Measurements from ENCODE around the gene ITGA11.
A peak's percentile ranks its signal among the peaks of the same experiment; 100 is the strongest.
"Not testable (repeated sequence)": the region's sequence is repeated elsewhere in the genome, so short reads cannot be mapped to it uniquely, and the experiment has no call there.

ITGA11 gene

DNA sequence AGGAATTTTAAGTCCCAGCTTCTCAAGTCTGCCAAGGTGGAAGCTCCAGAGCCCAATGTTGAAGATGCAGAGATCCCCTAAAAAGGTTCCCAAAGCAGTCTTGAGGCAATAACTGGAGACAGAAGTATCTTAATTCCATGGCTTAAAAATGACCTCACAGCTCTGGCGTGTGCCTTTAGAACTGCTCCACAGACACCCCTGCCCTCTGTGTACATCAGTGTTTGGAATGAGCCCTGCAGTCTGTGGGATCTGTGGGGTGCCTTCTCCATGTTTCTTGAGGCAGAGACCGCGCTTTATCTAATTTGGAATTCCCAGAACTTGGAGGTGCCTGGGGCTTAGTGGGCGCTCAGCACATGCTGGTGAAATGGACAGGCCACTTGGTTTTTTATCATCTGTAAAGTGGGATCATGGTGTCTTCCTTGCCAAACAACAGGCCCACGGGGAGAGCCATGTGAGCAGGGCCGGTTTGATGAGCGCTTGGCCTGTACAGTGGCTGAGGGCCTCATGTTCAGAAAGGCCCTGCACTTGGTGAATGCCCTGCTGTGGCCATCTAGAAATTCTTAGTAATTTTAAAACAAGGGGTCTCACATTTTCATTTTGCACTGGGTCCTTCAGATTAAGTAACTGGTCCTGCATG, 7.1 kb downstream of the ITGA11 start:
- Histone ChIP-seq H3K36me3 (ENCODE audit: insufficient read depth, insufficient read length, low read length) (peaks cover 4% of the 10 kb centered on the region), H3K4me3 (ENCODE audit: insufficient read length, low read depth) (no peak overlapping the region), H3K4me1 (ENCODE audit: insufficient read depth, insufficient read length) (peaks cover 8% of the 10 kb centered on the region), H3K27me3 (ENCODE audit: insufficient read depth, insufficient read length) (peaks cover 17% of the 10 kb centered on the region), H3K9ac (ENCODE audit: insufficient read length, low read depth) (no peak overlapping the region), H3K9me3 (ENCODE audit: insufficient read depth, low read length) (no peaks in the 10 kb centered on the region)
- no peak for TF ChIP-seq ZNF274 (IDR thresholded peaks at IDR 0.05; ENCODE audit: low read depth, low read length)
- TF ChIP-seq SUZ12 (IDR thresholded peaks at IDR 0.05; ENCODE audit: extremely low read depth, insufficient read depth, insufficient read length), result no peak
- TF ChIP-seq YY1 (IDR thresholded peaks at IDR 0.05; ENCODE audit: insufficient read depth, insufficient read length), result no peak
- DNase-seq (ENCODE audit: low read depth, low spot score), result no peak

DNA sequence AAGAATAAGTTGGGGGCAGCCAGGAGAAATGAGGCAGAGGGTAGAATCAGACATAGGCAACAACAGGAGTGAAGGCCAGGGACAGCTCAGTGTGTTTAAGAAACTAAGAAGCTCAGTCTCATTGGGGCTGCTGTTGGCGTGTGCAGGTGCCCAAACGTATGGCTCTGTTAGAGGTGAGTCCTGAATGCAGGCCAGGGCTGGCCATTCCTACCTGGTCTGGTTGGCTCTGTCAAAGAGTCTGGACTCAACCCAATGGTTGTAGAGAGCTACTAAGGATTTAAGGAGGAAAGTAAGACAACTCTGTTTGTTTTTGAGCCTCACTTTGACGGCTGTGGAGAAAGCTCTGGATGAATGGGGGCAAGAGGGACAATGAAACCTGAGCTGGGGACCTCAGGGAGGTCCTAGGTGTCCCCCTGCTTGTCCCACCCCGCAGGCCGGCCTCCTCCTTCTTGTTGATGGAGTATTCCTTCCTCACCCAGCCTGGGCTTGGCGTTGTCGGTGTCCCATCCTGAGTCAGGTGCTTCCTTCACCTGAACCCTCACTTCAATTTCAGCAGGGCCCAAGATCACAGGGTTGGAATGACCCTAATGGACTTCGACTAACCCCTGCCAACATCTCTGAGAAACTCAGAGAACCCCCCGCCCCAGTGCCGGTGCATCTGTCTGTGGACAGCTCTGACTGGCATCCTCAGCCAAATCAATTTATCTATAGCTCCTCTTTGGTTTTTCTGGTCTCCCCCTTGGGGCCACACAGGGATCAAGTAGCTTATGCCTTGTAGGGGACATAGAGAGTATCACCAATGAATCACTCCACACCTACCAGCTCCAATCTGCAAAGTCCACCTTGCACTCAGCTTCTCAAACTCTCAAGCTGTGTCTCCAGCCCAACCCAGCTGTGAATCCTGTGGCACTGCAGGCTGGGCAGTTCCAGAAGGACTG, 8.3 kb downstream of the ITGA11 start:
- Histone ChIP-seq H3K4me3 (ENCODE audit: insufficient read length, low read depth) (no peak overlapping the region), H3K27me3 (ENCODE audit: insufficient read depth, insufficient read length) (peaks cover 4% of the 10 kb centered on the region), H3K4me1 (ENCODE audit: insufficient read depth, insufficient read length) (peaks cover 14% of the 10 kb centered on the region), H3K9ac (ENCODE audit: insufficient read length, low read depth) (no peak overlapping the region), H3K9me3 (ENCODE audit: insufficient read depth, low read length) (no peaks in the 10 kb centered on the region), H3K36me3 (ENCODE audit: insufficient read depth, insufficient read length, low read length) (peaks cover 4% of the 10 kb centered on the region)
- no peak for DNase-seq (ENCODE audit: low read depth, low spot score)
- TF ChIP-seq ZNF274 (IDR thresholded peaks at IDR 0.05; ENCODE audit: low read depth, low read length), result no peak
- TF ChIP-seq YY1 (IDR thresholded peaks at IDR 0.05; ENCODE audit: insufficient read depth, insufficient read length), result no peak
- TF ChIP-seq SUZ12 (IDR thresholded peaks at IDR 0.05; ENCODE audit: extremely low read depth, insufficient read depth, insufficient read length), result no peak

DNA sequence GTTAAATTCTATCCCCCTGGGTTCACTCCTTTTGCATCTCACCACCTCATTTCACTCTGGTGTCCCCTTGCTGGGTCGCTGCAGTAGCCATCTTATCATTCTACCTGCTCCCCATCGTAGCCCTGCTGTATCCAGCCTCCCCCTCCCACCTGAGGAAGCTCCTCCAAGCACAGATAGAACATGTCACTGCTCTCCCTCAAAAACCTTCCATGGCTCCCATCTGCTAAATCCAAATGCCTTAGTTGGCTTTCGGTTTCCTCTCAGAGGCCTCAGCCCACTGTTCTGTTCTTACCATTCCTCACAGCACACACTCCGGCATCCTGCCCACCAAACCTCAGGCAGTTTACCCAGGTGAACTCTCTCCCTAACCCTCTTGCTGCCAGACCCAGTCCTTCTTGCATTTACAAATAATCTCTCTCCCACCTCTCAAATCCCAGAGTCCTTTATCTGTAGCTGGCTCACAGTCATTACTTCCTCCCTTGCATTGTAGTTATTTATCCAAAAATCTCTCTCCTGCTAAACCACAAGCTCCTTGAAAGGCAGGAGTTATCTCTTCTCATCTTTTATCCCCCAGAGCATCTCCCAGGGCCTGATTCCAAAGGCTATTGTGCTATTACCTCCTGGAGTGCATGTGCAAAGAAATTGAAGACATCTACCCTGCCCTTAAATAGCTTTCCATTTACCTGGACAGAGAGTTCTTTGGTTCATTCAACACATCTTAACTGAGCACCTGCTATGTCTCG, 9.4 kb downstream of the ITGA11 start:
- not testable (repeated sequence) for DNase-seq (ENCODE audit: low read depth, low spot score); H3K36me3 ChIP-seq (ENCODE audit: insufficient read depth, insufficient read length, low read length); H3K27me3 ChIP-seq (ENCODE audit: insufficient read depth, insufficient read length); H3K9me3 ChIP-seq (ENCODE audit: insufficient read depth, low read length); H3K4me3 ChIP-seq (ENCODE audit: insufficient read length, low read depth); H3K9ac ChIP-seq (ENCODE audit: insufficient read length, low read depth)
- H3K4me1 ChIP-seq (ENCODE audit: insufficient read depth, insufficient read length), result peaks cover 15% of the 10 kb centered on the region

DNA sequence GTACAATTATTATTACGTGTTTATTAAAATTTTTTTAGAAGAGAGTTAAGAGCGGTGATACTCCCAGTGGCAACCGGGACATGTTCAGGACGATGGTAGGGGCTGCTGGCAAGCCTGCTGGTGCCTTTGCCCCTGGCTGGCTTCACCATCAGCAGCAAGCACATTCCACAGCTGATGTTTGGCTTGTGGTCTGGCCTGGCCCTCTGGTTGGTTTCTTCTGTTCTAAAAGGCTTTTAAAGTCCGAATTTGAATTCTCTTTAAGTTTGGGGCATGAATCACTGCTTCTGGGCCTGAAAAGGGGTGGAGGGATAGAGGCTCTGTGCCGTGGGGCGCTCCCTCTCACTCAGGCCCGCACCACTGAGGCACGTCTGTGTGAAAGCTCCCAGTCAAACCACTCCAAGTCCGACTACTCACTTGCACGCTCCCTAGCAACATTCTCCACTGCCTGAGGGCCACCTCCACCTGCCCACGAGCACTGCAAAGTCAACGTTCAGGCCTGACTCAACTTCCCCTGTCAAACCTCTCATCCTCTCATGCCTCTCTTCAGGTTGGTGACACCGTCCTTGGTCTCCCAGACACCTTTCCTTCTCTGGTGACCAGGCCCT, 10.1 kb downstream of the ITGA11 start:
- Histone ChIP-seq H3K9ac (ENCODE audit: insufficient read length, low read depth) (no peak overlapping the region), H3K4me3 (ENCODE audit: insufficient read length, low read depth) (no peak overlapping the region)
- no peak for DNase-seq (ENCODE audit: low read depth, low spot score)

DNA sequence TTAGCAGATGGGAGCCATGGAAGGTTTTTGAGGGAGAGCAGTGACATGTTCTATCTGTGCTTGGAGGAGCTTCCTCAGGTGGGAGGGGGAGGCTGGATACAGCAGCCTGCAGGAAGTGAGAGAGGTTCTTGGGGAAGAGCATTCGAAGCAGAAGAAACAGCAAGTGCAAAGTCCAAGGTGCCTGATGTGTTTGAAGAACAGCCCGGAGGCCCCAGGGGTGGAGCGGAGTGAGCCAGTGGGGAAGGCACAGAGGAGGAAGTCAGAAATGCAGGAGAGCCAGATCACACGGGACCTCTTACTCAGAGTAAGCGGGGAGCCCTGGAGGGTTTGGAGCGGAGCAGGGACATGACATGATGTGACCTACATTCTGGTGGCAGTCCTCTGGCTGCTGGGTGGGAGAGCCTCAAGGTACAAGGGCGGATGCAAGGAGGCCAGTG, 10.8 kb downstream of the ITGA11 start:
- TF ChIP-seq YY1 (IDR thresholded peaks at IDR 0.05; ENCODE audit: insufficient read depth, insufficient read length), result no peak
- TF ChIP-seq SUZ12 (IDR thresholded peaks at IDR 0.05; ENCODE audit: extremely low read depth, insufficient read depth, insufficient read length), result no peak
- TF ChIP-seq ZNF274 (IDR thresholded peaks at IDR 0.05; ENCODE audit: low read depth, low read length), result no peak
- Histone ChIP-seq H3K36me3 (ENCODE audit: insufficient read depth, insufficient read length, low read length) (peaks cover 4% of the 10 kb centered on the region), H3K9ac (ENCODE audit: insufficient read length, low read depth) (peak overlapping the region; percentile 12), H3K9me3 (ENCODE audit: insufficient read depth, low read length) (no peaks in the 10 kb centered on the region), H3K27me3 (ENCODE audit: insufficient read depth, insufficient read length) (no peaks in the 10 kb centered on the region), H3K4me3 (ENCODE audit: insufficient read length, low read depth) (no peak overlapping the region), H3K4me1 (ENCODE audit: insufficient read depth, insufficient read length) (peaks cover 12% of the 10 kb centered on the region)
- no peak for DNase-seq (ENCODE audit: low read depth, low spot score)

More for the DNA sequence above, 10.1 kb downstream of the ITGA11 start:
- Histone ChIP-seq H3K4me1 (ENCODE audit: insufficient read depth, insufficient read length) (peaks cover 15% of the 10 kb centered on the region), H3K27me3 (ENCODE audit: insufficient read depth, insufficient read length) (no peaks in the 10 kb centered on the region), H3K9me3 (ENCODE audit: insufficient read depth, low read length) (no peaks in the 10 kb centered on the region), H3K36me3 (ENCODE audit: insufficient read depth, insufficient read length, low read length) (peaks cover 4% of the 10 kb centered on the region)
- TF ChIP-seq YY1 (IDR thresholded peaks at IDR 0.05; ENCODE audit: insufficient read depth, insufficient read length) (no peak), SUZ12 (IDR thresholded peaks at IDR 0.05; ENCODE audit: extremely low read depth, insufficient read depth, insufficient read length) (no peak), ZNF274 (IDR thresholded peaks at IDR 0.05; ENCODE audit: low read depth, low read length) (no peak)

DNA sequence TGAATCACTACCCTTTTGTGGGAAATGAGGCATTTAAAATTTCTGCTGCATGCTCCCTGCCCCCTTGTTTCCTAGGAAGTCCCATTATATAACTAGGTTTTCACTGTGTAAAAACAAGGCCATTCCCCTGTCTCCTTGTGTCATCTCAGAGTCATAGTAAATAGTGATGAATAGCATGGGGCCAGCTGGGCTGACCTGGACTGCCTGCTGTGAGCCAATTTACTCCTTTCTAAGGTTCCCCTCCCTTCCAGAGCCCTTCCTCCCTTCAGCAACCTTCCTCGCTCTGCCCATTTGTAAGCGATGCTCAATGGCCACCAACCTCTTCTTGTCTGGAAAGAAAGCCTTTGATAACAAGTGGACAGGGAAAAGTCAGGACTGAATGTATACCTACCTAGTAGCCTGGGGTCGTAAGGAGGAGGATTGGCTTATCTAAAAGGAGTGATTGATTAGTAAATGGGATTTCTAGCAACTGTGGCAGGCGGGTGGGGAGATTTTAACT, 11.7 kb downstream of the ITGA11 start:
- Histone ChIP-seq H3K4me1 (ENCODE audit: insufficient read depth, insufficient read length) (peaks cover 10% of the 10 kb centered on the region), H3K4me3 (ENCODE audit: insufficient read length, low read depth) (no peak overlapping the region), H3K9ac (ENCODE audit: insufficient read length, low read depth) (no peak overlapping the region), H3K36me3 (ENCODE audit: insufficient read depth, insufficient read length, low read length) (no peaks in the 10 kb centered on the region), H3K27me3 (ENCODE audit: insufficient read depth, insufficient read length) (no peaks in the 10 kb centered on the region), H3K9me3 (ENCODE audit: insufficient read depth, low read length) (no peaks in the 10 kb centered on the region)
- DNase-seq (ENCODE audit: low read depth, low spot score), result peak; percentile 28
- TF ChIP-seq SUZ12 (IDR thresholded peaks at IDR 0.05; ENCODE audit: extremely low read depth, insufficient read depth, insufficient read length) (no peak), ZNF274 (IDR thresholded peaks at IDR 0.05; ENCODE audit: low read depth, low read length) (no peak), YY1 (IDR thresholded peaks at IDR 0.05; ENCODE audit: insufficient read depth, insufficient read length) (no peak)
